DMS 273 (cell line): ENCODE results near the gene STX1A.

Experiments
- DNase-seq: peaks from one replicate; lab custom pipeline; 2025; ENCODE audit not compliant: unreplicated experiment; lab: John Stamatoyannopoulos, UW

STX1A gene

GRCh38 chr7:73718905-73719805, at the start of gene STX1A:
Gene STX1A, minus strand, starts transcription at chr7:73719669. Its CDS starts 38 bp downstream, at chr7:73719631.
- DNase-seq, result peak; percentile 92

DNA sequence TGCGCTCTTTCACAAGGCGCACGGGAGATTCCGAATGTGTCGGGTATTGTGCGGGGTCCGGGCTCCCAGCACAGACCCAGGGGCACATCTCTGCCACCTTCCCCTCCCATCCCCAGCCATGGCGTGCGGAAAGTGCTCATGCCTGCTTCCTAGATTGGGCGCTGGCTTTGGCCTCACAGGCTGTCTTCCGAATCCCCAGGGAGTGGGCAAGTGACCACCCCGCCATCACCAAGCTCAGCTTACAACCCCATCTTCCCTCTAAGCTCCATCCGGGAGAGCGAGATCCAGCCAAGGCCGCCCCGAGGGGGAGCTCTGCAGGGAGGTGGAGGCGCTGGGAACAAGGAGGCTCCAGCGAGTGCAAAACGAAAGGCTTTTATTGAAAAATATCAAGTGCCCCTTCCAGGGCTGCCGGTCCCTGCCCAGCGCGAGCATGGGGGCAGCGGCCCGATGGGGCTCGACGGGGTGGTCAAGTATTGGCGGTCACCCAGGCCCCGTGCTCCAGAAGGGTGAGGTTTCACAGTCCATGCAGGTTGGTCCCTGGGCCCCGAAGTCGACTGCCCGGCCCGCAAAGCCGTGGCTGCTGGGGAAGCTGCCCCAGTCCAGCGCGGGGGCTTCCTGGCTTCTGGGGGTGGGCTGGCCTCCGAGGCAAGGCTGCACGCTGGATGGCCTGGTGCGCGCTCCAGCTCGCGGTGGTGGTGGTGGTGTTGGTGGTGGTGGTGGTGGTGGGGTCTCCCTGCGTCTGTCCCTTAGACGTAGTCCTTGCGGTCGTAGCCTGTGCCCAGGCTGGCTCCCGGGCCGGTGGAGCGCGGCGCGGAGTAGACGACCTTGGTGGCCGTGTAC, 49.4 kb upstream of the STX1A start:
- DNase-seq, result no peak

DNA sequence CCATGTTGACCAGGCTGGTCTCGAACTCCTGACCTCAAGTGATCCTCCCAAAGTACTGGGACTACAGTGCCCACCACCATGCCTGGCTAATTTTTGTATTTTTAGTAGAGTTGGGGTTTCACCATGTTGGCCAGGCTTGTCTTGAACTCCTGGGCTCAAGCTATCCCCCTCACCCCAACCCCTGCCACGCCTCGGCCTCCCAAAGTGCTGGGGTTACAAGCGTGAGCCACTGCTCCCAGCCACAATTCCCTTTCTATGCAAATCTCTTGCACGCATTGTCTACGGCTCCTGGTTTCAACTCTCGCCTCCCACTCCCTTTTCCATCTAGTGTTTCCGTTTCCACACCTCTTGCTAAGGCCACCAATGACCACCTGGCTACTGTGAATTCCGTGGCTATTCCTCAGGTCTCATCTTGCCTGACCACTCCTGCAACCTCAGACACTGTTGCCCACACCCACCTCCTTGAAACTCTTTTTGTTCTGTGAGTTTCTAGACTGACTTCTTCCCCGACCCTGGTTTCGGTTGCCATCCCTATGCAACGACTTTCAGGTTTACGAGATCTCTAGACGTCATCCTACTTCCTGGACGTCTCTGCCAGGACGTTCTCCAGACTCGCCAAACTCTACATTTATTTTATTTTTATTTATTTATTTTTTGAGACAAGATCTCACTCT, 47.2 kb upstream of the STX1A start:
- DNase-seq, result no peak

- no peak for DNase-seq
Observed at GRCh38 chr7:73762659-73762999, 43.2 kb upstream of the STX1A start.

GRCh38 chr7:73761854-73762658, 42.6 kb upstream of the STX1A start:
- DNase-seq, result no peak

GRCh38 chr7:73758581-73759138, 39.2 kb upstream of the STX1A start:
- DNase-seq, result no peak

DNA sequence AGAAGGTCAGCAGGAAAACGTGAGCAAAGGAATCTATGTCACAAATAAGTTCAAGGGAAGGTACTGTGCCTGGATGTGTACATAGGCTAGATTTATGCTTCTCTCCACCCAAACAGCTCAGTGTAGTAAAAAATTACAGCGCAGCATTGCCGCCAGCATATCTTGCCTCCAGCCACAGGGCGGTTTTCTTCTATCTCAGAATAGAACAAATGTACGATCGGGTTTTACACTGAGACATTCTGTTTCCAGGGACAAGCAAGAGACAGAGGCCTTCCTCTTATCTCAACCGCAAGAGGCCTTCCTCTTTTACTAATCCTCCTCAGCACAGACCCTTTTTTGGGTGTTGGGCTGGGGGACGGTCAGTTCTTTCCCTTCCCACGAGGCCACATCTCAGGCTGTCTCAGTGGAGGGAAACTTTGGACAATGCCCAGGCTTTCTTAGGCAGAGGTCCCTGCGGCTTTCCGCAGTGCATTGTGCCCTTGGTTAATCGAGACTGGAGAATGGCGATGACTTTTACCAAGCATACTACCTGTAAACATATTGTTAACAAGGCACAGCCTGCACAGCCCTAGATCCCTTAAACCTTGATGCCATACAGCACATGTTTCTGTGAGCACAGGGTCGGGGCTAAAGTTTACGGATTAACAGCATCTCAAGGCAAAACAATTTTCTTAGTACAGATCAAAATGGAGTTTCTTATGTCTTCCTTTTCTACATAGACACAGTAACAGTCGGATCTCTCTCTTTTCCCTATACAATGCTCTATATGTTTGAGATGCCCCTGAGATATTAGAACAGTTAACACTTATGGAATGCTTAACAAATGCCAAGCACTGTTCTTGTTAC, 30.7 kb upstream of the STX1A start:
- no peak for DNase-seq

- DNase-seq, result peak; percentile 84
Observed at GRCh38 chr7:73746378-73746777, 26.9 kb upstream of the STX1A start.

GRCh38 chr7:73742753-73743641, 23.5 kb upstream of the STX1A start:
- DNase-seq, result peak; percentile 55

GRCh38 chr7:73742338-73742752, 22.9 kb upstream of the STX1A start:
- DNase-seq, result no peak

- peak; percentile 92 for DNase-seq
Observed at GRCh38 chr7:73741600-73741999, 22.1 kb upstream of the STX1A start.

DNA sequence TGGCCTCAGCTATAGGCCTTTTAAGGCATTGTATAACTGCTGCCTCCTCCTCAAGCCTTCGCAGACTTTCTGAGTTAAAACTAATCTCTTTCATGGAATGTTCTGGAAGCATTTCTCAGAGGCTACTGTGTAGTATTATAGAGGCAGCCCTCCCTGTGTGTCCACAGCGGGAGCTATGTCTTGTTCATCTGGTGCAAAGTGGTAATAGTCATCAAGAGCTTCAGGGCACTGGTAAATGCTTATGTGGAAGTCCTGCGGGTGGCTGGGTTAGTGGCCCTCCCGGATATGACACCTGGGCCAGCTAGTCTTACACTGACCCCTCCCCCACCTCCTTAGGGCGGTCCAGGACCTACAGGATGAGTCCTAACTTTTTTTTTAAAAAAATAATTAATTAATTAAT, 21.3 kb upstream of the STX1A start:
- no peak for DNase-seq

GRCh38 chr7:73740212-73740611, 20.7 kb upstream of the STX1A start:
- DNase-seq, result no peak

- no peak for DNase-seq
Observed at GRCh38 chr7:73739387-73739767, 19.9 kb upstream of the STX1A start.

DNA sequence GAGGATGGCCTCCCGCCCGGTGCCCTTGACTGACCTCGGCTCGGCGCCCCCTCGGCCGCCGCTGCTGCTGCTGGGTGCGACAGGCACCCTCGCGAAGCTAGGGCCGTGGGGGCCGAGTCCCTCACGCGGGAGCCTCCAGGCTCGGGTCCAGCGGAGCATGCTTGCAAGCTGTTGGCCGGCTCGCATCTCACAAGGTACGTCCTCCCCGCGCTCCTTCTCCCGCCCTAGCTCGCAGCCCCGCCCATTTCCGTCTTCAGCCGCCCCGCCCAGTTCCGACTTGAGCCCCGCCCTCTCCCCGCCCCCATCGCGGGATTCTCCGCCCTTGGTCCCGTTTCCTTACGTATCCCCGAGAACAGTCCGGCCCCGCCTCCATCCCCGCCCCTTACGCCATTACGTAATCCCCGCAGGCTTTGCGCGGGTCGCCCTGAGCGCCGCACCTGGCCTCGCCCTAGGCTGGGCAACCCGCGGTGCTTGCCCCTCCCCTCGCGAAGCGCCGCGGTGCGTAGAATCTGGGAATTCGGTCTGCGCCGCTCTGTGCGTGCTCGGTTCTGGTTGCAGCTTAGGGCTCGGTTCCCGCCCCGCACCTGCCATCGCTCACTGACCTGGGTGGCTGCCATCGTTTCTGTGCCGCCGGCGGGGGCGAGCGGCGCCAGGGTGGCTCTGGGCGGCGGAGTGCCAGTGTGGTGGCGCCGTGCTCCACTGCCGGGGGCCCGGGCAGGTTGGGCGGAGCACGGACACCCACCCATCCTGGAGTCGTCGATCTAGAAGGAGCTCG, 19.3 kb upstream of the STX1A start, which contains the start of gene ABHD11:
TSS of gene ABHD11 (minus strand) at position 191 of the 775 bp plus-strand sequence. CDS start at position 159, 32 bp downstream.
- peak; percentile 99 for DNase-seq

- peak; percentile 83 for DNase-seq
Observed at GRCh38 chr7:73738220-73738611, 18.7 kb upstream of the STX1A start.

DNA sequence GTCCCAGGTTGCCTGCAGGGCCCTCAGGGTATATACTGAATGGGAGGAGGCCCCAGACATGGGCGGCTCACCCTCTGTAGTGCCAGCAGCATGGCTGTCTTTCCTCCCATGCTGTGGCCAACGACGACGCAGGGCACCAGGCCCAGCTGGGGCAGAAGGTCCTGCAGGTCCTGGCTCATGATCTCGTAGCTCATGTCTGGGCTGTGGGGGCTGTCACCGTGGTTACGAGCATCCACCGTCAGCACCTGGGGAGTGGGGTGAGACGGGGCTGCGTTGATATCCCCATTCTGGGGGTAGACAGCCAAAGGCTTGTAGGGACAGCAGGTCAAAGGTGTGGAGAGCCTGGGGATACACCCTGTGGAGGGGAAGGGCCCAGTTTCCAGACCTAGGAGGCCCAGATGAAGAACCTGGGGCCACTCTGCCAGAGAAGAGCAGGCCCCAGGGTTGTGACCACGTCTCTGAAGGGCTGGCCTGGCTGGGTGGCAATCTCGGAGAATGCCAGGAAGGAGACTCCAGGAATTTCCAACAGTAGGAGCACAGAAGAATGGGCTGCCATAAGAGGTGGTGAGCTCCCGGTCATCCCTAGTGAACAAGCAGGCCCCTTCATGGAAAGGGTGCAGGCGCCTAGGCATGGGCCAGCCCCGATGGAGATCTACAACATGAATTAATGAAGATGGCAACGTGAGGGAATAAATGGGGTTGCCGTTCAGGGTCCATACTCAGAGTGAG, 18.2 kb upstream of the STX1A start:
- DNase-seq, result no peak
